Activated CD4-positive, alpha-beta T cell treated with anti-CD3 and anti-CD28 coated beads for 4 hours (primary cell): ENCODE results near the gene SCAND1.
"Not testable (repeated sequence)": the region's sequence is repeated elsewhere in the genome, so short reads cannot be mapped to it uniquely, and the experiment has no call there.

Experiments
- DNase-seq, 2 donors: peaks; one replicate each; pipeline ENCODE4 v3.0.0-alpha.2; 2020

Gene SCAND1

DNA sequence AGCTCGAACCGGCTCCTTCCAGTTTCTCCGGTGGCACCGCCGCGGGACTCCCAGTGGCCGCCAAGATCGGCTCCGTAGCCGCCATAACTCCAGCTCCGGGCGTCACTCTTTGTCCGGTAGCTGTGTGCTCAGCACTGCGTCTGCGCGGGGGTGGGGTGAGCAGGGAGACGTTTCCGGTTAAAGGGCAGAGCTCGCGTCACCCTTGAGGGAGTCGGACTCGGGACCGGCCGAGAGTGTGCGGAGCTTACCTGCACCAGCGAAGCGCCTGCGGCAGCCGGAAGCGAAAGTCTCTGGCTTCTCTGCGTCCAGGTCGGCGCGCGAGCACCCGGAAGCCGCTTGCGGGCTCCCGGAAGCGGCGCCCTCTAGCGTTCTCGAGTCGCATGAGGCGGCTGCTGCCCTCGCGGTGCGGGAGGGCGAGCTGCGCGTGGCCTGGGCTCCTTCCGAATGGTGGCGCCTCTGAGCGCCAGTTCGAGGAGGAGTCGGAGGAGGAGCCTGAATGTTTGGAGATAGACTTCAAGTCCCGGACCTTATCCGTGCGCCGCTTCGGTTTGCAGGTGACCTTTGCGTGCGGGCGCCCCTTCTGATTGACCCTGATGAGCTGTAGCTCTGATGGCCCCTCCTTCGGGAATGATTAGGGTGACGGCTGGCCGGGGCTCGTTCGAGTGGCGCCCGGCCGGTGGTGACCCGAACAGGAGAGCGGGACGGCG lies at the start of gene SCAND1:
SCAND1 (minus strand) TSS at position 303 of the 707 bp plus-strand sequence; CDS start at position 85, 218 bp downstream.
- DNase-seq: peak; percentile 92 to 97

DNA sequence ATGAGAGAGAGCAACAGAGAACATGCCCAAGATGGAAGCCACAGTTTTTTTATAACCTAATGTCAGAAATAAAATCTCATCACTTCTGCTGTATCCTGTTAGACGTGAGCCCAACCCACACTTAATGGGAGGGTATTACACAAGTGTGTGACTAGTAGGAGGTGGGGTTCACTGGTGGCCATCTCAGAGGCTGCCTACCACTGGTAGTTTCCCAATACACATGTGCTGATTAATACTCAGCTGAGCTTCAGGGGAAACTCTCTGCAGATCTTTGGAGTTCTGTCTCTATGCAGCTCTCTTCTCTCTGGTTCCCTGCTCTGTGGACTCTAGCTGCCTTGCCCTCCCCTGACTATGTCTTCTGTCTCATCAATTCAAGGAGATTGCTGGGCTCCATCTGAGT lies 49.7 kb upstream of the SCAND1 start:
- DNase-seq: no peak

DNA sequence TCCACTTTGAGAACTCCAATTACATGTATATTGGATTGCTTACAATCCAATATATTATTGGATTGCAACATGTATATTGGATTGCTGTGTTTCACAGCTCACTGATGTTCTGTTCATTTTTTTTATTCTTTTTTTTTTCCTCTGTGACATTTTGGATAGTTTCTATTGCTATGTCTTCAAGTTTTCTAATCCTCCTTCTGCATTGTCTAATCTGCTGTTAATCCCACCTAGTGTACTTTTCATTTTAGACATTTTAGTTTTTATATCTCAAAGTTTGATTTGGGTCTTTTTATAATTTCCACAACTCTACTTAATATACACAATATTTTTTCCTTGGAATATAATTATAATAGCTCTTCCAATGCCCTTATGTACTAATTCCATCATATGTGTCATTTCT lies 48.6 kb upstream of the SCAND1 start:
- no peak for DNase-seq

DNA sequence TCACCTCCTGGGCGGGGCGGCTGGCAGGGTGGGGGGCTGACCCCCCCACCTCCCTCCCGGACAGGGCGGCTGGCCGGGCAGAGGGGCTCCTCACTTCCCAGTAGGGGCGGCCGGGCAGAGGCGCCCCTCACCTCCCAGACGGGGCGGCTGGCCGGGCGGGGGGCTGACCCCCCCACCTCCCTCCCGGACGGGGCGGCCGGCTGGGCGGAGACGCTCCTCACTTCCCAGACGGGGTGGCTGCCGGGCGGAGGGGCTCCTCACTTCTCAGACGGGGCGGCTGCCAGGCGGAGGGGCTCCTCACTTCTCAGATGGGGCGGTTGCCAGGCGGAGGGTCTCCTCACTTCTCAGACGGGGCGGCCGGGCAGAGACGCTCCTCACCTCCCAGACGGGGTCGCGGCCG lies 47.0 kb upstream of the SCAND1 start:
- DNase-seq: not testable (repeated sequence)

- DNase-seq: not testable (repeated sequence)
Observed at GRCh38 chr20:35996492-35996891, 42.2 kb upstream of the SCAND1 start.

- peak; percentile 80 to 84 for DNase-seq
Observed at GRCh38 chr20:35994994-35995453, 40.7 kb upstream of the SCAND1 start.

- peak; percentile 32 to 46 for DNase-seq
Observed at GRCh38 chr20:35992713-35993335, 38.5 kb upstream of the SCAND1 start.

- no peak for DNase-seq
Observed at GRCh38 chr20:35991142-35991771, 37.0 kb upstream of the SCAND1 start.

GRCh38 chr20:35988910-35989463 lies 34.7 kb upstream of the SCAND1 start:
- no peak for DNase-seq

DNA sequence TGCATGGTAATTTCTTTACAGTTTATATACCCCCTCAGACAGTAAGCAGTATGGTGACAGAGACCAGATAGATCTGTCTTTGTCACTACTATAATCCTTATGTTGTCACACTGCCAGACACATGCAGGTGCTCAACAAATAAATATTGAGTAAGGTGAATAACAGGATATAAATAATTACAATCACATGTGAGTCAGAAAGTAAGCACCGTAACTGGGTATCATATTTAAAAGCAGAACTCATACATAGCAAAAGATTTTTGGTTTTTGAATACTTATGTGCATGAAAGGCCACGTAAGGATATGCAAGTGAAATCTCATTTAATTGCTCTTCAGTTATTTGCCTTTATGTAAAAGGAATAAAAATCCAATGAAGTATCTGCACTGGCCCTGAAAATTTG lies 31.5 kb upstream of the SCAND1 start:
- no peak for DNase-seq

DNA sequence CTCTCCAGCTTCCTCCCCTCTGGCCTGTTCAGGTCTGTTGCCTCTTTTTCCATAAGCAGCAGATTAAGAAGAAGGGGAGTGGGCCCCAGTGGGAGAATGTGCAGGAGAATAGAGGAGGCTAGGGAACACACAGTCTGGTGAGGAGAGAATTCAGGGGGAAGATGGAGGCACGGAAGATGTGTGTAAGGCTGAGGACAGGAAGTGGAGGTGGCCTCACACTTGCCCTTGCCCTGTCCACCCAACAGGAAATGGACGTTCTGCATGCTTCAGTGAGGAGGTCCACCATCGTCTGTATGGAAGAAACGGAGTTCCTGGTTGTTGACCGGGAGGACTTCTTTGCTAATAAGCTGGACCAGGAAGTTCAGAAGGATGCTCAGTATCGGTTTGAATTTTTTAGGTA lies 30.1 kb upstream of the SCAND1 start:
- DNase-seq: no peak

DNA sequence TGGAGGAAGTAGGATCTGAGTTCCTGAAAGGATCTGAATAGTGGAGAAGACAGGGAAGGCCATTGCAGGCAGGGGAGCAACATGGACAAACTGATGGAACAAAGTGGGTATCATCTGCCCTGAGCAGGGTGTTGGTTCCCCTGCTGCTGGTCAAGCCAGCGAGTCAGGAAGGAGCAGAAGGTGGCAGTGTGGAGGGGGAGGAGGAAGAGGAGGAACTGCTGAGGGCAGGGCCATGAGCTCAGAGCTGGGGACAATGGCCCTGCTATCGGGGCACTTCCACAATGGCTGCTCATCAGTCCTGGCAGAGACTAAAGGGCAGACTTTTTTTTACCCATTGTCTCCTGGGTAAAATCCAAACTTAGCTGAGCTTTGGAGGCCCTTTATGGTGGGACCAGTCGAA lies 27.7 kb upstream of the SCAND1 start:
- DNase-seq: no peak

DNA sequence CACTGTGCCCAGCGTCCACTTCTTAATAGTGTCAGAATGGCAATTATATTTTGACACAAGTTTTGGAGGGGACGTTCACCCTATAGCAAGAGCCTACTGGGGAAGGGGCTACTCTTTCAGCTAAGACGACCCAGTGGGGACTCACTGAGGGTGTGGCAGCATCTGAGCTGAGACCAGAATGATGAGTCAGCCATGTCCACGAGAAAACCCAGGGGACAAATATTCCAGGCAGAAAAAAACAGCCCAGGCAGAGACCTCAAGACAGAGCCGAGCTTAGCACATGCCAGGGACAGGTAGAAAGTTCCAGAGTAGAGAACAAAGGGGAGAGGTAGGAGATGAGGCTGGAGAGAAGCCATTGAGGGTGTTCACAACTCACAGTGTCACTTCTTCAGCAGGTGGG lies 25.2 kb upstream of the SCAND1 start:
- no peak for DNase-seq

DNA sequence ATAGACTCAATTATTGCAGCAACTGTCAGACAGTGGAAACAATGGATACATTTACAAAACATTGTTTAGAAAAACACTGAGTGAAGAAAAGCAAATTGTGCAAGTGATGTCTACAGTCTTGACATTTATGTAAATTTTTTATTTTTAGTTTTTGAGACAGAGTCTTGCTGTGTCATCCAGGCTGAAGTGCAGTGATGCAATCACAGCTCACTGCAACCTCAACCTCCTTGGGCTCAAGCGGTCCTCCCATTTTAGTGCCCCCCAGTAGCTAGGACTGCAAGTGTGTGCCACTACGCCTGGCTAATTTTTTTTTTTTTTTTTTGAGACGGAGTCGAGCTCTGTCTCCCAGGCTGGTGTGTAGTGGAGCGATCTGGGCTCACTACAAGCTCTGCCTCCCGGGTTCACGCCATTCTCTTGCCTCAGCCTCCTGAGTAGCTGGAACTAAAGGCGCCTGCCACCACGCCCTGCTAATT lies 23.8 kb upstream of the SCAND1 start:
- no peak for DNase-seq

DNA sequence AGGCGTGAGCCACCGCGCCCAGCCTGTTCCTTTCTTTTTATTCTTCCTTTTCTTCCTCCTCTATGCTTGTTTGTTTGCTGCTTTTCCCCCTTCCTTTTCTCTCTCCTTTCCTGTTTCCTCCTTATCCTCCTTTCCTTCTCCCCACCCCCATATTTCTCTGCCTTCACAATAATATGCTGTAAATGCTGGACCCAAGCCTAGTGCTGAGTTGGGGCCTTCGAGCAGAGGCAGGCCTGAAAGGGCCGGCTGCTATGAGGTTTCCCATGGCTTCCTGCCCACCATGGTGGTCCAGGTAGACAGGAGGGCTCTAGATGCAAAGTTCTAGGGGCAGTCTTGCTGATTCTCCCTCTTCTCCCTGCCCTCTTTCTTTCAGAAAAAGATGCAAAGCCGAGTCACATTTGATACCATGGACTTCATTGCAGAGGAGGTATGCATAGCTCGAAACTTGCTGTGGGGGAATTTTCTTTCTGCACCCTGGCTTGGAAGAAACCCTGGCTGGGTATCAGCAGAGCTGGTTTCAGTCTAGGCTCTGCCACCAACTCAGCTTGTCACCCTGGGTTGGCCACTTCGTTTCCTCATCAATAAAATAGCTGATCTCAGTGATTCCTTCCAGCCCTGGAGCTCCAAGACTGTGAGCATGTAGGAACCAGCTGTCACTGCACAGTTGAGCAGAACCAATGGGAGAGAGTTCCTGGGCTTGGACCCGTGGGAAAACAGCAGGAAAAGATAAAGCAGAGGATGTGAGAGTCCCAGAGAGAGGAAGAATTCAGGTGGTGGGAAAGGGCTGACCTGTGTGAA lies 21.5 kb upstream of the SCAND1 start:
- DNase-seq: no peak

- DNase-seq: no peak
Observed at GRCh38 chr20:35974256-35974655, 20.0 kb upstream of the SCAND1 start.

DNA sequence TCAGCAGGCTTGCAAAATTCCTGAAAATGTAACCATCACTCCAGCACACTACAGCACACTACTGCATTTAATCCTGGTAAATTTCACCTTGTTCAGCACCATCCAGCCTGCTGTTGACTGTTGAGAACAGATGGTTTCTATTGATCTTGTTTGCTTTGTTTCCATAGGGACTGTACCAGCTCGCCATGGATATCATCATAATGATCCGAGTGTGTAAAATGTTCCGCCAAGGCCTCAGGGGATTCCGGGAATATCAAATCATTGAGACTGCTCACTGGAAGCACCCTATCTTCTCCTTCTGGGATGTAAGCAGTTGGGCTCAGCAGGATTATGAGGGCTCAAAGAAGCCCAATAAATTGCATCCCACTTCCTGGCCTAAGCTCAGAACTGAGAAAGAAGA lies 18.2 kb upstream of the SCAND1 start:
- DNase-seq: no peak

GRCh38 chr20:35971981-35972380 lies 17.7 kb upstream of the SCAND1 start:
- no peak for DNase-seq

DNA sequence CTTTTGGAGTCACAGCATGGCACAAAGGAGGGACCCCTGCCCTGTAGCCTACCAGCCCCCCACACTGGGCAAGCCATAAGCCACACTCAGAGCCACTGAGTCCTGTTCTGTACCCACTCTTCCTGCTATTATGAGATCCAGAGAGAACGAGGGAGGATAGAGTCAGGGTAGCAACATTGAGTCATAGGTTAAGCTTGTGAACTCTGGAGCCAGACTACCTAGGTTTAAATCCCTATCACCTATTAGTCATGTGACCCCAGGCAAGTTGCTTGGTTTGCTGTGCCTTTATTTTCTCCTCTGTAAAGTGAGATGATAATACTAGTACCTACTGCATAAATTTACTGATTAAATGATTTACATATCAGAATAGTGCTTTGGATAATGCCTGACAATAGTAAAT lies 14.6 kb upstream of the SCAND1 start:
- no peak for DNase-seq

DNA sequence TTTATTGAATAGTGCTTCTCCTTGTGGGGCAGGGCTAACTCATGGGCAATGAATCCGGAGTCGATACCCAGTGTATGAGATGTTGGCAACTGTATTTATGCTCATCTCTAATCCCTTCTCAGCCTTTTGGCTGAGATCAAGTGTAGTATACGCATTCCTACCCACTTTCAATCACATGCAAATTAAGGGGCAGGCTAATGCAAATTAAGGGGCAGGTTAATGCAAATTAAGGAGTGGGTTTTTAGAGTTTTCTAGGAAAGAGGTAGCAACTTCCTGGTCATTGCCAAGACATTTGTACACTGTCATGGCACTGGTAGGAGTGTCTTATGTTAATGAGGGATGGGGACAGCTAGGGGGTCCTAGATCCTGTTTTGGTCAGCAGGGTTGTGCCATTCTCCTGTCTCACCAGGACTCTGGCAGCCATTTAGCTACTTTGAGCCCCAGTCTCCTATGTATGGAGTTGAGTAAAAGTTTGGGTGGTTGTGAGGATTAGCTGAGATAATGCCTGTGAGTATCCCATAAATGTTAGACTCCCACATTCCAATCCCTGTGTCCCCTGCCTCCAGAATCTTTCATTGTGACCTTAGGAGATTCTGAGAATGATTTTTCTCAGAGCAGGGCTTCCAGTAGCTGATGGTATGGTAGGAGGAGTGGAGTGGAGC lies 13.8 kb upstream of the SCAND1 start, which contains the start of gene CNBD2:
CNBD2 (plus strand) TSS at position 612 of the 662 bp plus-strand sequence. CDS start 173 bp downstream, outside the sequence.
- no peak for DNase-seq

DNA sequence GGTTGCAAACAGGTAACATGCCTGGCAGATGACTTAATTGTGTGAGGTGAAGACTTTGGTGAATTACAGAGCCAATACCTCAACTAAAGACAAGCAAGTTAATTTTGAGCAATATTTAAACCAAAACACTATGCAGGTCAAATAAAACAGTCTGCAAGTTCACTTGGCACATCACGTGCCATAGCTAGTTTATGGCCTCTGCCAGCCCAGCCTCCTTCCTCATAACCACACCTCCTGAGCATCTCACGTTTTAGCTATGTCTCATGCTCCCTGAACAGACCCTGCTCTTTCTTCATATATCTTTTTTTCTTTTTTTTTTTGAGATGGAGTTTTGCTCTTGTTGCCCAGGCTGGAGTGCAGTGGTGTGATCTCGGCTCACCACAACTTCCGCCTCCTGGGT lies 9.6 kb upstream of the SCAND1 start:
- no peak for DNase-seq

DNA sequence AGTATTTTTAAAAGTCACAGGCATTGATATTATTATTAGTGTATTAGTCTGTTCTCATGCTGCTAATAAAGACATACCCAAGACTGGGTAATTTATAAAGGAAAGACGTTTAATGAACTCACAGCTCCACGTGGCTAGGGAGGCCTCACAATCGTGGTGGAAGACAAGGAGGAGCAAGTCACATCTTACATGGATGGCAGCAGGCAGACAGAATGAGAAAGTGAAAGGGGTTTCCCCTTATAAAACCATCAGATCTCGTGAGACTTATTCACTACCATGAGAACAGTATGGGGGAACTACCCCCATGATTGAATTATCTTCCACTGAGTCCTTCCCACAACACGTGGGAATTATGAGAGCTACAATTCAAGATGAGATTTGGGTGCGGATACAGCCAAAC lies 5.0 kb upstream of the SCAND1 start:
- DNase-seq: not testable (repeated sequence)
